ENCODE results near the gene S100A7A.

DNA sequence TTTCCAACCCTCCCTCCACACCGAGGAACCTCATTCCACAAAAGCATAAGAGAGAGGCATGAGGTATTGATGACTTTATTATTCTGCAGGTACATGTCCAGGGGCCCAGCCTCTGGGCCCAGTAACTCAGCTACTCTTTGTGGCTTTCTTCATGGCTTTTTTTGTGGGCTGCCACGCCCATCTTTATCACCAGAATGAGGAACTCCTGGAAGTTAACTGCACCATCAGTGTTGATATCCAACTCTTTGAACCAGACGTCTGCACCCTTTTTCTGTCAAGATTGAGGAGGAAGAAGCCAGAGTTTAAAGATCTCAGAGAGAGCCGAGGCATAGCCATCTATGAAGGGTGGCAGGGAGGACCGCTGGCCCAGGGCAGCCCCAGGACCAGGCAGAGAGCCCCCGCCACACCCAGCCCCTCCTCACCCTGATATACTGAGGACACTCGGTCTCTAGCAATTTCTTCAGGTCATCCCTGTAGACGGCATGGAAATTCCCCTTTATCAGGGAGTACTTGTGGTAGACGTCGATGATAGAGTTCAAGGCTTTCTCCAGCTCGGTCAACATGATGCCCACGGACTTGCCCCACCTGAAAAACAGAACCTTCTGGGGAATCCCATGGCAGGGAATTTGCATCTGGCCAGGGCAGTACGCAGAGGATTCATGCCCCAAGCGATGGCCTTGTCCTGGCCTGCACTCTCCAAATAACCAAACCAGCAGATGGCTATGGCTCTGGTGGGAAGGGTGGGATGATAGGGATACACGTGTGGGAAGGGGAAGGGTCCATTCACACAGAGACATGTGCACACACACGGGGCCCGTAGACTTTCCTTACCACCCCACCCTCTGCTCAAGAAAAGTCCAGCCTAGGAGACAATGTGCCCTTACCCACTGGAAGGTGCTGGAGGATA lies 26.1 kb upstream of the S100A7A start:
- TF ChIP-seq, protein P1, sequence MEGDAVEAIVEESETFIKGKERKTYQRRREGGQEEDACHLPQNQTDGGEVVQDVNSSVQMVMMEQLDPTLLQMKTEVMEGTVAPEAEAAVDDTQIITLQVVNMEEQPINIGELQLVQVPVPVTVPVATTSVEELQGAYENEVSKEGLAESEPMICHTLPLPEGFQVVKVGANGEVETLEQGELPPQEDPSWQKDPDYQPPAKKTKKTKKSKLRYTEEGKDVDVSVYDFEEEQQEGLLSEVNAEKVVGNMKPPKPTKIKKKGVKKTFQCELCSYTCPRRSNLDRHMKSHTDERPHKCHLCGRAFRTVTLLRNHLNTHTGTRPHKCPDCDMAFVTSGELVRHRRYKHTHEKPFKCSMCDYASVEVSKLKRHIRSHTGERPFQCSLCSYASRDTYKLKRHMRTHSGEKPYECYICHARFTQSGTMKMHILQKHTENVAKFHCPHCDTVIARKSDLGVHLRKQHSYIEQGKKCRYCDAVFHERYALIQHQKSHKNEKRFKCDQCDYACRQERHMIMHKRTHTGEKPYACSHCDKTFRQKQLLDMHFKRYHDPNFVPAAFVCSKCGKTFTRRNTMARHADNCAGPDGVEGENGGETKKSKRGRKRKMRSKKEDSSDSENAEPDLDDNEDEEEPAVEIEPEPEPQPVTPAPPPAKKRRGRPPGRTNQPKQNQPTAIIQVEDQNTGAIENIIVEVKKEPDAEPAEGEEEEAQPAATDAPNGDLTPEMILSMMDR (IDR thresholded peaks at IDR 0.05), result no peak
- no peak for TF ChIP-seq POLR2A (IDR thresholded peaks at IDR 0.05)
